ENCODE results near the gene PLAAT3.
A peak's percentile ranks its signal among the peaks of the same experiment; 100 is the strongest.
"Not testable (repeated sequence)": the region's sequence is repeated elsewhere in the genome, so short reads cannot be mapped to it uniquely, and the experiment has no call there.

PLAAT3 gene

GRCh38 chr11:63614136-63614671 is at the start of gene PLAAT3:
Gene PLAAT3 (minus strand): TSS chr11:63614433. CDS start chr11:63614014, 419 bp downstream.
- peak; percentile 84 for DNase-seq (ENCODE audit: low spot score)

DNA sequence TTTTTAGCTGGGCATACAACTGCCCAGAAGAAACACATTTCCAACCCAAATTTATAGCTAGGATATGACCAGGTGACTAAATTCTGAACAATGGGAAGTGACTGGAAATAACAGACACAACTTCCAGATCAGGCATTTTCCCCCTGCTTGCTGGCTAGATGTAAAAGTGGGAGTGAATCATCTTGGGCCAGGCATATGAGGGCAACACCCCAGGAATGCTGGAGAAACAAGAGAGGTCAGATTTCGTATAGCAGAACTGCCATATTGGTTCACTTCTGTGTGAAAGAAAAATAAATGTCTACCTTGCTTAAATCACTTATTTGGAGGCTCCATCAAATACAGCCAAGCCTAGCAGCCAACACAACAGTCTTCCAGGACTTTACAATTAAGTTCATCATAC is 49.6 kb upstream of the PLAAT3 start:
- DNase-seq (ENCODE audit: low spot score) = no peak

GRCh38 chr11:63660972-63661371 is 46.7 kb upstream of the PLAAT3 start:
- no peak for DNase-seq (ENCODE audit: low spot score)

DNA sequence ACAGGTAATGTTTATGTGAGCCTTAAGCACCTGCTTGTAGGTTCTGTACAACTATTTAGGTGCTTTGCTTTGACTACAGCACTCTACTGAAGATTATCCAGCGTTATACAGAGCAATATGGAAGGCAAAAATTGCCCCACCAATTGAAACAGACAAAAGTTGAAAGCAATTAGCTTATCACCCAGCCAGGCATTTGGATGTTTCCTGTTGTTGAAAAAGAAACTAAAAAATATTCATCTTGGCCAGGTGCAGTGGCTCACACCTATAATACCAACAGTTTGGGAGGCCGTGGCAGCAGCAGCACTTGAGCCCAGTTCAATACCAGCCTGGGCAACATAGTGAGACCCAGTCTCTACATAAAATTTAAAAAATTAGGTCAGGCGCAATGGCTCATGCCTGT is 38.4 kb upstream of the PLAAT3 start:
- no peak for DNase-seq (ENCODE audit: low spot score)

- no peak for DNase-seq (ENCODE audit: low spot score)
Observed at GRCh38 chr11:63643205-63643604, 29.0 kb upstream of the PLAAT3 start.

DNA sequence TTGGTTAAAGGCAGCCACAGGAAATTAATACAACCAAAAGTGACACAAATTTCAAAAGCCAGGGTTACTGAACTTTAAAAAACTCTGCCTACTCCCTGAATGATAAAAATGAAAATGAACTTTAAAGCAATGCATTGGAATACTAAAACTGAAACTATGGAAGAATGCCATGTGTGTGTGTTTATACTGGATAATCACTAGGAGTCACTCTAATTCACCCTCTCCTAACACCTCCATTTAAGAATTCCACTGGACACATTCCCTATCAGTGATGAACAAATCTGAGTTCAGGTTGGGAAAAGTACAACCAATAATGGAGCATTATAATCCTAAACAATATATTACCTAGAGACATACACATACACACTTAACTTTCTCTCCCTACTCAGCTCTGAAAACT is 27.5 kb upstream of the PLAAT3 start:
- DNase-seq (ENCODE audit: low spot score) = no peak

DNA sequence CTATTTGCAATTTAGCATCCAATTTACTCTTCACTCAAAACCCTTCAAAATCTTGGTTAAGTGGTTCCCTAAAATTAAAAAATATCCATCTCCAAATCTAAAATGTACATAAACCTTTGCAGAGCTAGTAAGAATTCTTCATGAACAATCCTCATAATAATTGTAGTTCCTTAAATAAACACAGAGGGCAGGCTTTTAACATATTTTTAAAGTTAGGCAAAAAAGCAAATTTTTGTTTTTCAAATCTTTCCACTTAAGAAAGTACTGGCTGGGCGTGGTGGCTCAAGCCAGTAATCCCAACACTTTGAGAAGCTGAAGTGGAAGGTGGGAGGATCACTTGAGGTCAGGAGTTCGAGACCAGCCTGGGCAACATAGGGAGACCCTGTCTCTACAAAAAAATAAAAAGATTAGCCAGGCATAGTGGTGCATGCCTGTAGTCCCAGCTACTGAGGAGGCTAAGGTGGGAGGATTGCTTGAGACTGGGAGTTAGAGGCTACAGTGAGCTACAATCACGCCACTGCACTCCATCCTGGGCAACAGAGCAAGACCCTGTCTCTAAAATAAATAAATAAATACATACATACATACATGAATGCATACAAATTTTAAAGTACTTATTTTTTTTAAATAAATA is 25.1 kb upstream of the PLAAT3 start:
- peak; percentile 41 for DNase-seq (ENCODE audit: low spot score)

DNA sequence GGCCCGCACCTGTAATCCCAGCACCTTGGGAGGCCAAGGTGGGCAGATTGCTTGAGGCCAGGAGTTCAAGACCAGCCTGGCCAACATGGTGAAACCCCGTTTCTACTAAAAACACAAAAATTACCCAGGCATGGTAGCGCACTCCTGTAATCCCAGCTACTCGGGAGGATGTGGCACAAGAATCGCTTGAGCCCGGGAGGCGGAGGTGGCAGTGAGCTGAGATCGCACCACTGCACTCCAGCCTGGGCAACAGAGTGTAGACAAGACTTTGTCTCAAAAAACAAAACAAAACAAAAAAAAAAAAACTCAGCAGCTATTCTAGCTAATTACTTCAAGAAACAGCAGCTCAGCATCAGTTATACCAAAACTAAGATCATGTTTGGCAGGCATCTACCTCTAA is 24.2 kb upstream of the PLAAT3 start:
- not testable (repeated sequence) for DNase-seq (ENCODE audit: low spot score)

DNA sequence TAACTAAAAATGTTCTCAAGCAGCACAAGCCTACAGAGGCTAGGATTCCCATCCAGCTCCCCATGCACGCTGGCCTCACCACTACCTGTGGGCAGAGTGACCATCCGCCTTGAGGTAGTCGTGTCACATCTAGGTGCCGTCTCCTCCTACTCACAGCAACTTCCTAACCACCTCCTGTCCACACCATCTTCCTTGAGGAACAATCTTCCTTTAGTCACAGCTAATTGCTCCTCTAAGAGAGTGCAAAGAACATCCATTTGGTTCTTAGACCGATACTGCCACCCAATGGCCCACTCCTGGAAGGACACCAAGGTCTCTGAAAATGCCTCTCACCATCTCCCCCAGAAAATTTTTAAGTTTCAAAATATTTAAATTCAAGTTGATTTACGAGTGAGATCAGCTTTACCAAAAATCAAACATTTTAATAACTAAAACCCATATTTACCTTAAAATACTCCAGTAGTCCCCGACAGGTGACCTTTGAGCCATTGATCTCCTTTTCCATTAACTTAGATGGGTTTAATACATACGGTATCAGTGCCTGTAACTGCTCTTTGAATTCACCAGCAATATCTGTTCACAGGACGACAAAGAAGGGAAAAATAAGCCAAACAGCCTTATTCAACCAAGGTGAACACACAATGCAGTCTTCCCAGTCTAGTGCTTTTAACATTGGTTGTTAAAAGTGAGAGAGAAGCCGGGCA is 21.7 kb upstream of the PLAAT3 start:
- DNase-seq (ENCODE audit: low spot score) = peak; percentile 71

DNA sequence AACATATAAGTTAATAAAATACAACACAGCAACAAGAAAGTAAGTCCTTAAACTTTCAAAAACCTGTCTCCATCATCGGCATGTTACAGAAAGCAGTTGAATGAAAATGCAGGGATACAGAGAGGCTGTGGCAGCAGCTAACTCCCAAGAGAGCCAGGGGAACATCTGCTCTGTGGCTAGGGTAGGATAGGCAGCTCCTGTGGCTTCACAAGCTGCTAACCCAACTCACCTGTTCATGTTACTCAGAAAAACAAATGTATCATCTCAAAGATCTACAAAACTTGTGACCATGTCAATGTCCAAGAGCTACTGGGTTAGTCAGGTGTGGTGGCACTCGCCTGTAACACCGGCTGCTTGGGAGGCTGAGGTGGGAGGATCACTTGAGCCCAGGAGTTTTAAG is 15.2 kb upstream of the PLAAT3 start:
- DNase-seq (ENCODE audit: low spot score) = no peak

GRCh38 chr11:63623513-63624140 is 9.4 kb upstream of the PLAAT3 start:
- no peak for DNase-seq (ENCODE audit: low spot score)

DNA sequence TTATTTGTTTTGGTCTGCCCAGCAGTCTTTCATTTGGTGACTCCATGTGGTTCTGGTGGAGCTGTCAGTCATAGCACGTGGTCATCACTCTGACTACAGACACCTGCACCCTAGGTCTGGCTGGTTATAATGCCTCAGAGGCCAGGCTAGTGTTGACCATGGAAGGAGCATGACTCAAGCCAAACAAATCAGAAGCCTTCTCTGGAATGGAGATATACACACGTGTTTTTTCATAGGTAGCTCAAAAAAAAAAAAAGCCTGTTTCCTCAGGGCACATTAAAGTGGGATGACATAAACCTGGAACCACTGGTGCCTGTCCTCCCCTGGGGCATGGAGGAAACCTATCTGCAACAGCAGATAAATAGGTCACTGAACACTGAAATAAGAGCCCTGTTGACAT is 8.1 kb upstream of the PLAAT3 start:
- no peak for DNase-seq (ENCODE audit: low spot score)

- DNase-seq (ENCODE audit: low spot score) = no peak
Observed at GRCh38 chr11:63621071-63621470, 6.8 kb upstream of the PLAAT3 start.

GRCh38 chr11:63619967-63620366 is 5.7 kb upstream of the PLAAT3 start:
- DNase-seq (ENCODE audit: low spot score) = no peak

DNA sequence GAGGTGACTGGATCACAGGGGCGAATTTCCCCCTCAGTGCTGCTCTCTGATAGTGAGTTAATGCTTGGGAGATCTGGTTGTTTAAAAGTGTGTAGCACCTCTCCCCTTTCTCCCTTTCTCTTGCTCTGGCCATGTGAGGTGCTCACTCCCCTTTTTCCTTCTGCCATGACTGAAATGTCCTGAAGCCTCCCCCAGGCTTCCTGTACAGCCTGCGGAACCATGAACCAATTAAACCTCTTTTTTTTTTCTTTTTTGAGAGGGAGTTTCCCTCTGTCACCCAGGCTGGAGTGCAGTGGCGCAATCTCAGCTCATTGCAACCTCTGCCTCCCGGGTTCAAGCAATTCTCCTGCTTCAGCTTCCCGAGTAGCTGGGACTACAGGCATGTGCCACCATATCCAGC is 3.5 kb upstream of the PLAAT3 start:
- not testable (repeated sequence) for DNase-seq (ENCODE audit: low spot score)

- no peak for DNase-seq (ENCODE audit: low spot score)
Observed at GRCh38 chr11:63616953-63617352, 2.7 kb upstream of the PLAAT3 start.

DNA sequence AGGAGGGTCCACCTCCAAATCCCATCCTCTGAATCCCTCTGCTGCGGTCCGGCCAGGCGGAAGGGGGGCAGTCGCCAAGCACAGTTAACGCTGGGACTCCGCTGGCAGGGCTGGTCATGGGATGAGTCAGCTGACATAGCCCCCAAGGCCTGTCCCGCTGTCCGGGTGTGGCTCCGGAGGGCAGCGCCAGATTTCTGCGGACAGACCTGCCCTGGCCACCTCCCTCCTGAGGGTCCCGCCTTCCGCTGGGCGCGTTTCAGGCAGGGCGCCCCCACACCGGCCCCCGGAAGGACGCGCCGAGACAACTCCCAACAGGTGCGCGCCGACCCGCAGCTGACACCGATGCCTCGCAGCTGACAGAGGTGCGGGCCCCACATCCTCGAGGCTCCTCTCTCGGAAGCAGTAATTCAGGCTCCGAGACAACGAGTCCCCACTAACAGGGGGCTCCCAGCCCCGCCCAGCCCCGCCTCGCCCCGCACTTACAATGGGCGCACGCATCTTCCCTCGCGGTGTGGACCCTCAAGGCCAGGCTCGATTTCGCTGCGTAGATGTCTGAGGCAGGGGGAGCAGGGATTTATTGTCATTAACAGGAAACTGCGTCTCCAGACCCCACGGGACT is 607 bp downstream of the PLAAT3 start:
- peak; percentile 37 for DNase-seq (ENCODE audit: low spot score)

- DNase-seq (ENCODE audit: low spot score) = no peak
Observed at GRCh38 chr11:63612181-63612580, 2.1 kb downstream of the PLAAT3 start.

DNA sequence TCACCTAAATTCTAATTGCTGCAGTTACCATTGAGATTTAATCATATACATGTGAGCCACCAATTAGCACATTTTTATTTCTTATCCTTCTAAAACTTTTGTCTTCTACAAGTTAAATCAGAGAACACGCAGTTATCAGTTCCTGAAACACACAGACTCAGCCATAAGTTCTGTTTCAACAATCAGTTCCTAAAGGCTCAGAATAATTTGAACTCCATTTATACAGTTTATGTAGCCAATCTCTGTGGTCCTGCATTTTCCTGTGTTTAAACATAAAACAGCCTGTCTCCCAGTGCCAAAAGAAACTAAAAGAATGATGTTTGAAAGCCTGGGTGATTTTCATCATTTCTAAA is 2.9 kb downstream of the PLAAT3 start:
- no peak for DNase-seq (ENCODE audit: low spot score)

DNA sequence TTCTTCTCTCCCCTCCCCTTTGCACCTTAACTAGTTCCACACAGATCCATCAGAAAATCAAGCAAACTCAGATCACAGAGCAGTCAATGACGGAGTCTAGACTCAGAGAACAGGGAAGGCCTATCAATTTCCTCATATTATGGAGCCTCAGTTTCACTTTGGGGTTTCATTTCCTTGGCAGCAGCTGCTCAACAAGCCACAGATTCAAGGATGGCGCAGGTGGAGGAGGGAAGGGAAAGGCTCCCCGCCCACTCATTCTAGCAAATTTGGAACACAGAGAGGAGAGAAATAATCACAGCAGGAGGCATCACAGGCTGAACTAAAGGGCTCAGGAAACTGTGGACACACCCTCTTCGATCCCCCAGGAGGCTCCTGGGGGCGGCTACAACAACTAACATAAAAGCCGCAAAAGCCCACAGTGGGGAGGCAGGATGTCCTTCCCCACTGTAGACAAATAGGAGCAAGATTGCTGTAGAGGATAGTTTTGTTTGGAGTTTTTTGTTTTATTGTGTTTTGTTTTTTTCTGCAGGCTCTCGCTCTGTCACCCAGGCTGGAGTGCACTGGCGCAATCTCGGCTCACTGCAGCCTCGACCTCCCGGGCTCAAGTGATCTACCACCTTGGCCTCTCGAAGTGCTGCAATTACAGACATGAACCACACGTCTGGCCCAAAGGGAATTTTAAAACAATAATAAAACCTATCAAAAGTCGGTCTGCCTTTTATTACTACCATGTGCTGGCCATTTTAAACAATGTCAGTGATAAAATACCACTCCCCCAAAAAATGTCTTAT is 3.4 kb downstream of the PLAAT3 start:
- peak; percentile 25 for DNase-seq (ENCODE audit: low spot score)

DNA sequence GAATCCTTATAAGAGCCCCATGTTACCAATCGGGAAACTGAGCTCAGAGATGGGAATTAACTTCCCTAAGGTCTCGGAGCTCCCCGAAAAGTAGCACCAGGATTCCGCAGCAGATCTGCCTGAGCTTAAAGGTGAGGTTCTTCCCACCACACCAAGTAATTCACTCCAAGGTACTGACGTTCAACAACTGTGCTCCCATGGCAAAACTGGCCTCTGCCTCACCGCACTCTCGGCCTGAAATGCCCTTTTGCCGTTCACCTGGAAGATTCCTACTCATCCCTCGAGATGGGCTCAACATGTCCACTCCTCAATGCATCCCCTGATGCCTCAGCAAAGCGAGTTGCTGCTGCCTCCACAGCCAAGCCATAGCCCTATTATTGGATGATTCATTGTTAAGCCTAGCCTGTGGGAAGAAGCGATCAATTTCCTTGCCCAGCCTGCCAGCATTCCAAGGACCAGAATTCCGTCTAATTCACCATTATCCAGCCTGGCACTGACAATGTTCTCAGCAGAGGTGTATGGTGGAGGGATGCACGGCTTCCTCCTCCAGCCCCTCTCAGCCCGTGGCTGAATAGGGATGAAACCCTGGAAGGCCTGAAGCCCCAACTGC is 4.2 kb downstream of the PLAAT3 start:
- DNase-seq (ENCODE audit: low spot score) = no peak

DNA sequence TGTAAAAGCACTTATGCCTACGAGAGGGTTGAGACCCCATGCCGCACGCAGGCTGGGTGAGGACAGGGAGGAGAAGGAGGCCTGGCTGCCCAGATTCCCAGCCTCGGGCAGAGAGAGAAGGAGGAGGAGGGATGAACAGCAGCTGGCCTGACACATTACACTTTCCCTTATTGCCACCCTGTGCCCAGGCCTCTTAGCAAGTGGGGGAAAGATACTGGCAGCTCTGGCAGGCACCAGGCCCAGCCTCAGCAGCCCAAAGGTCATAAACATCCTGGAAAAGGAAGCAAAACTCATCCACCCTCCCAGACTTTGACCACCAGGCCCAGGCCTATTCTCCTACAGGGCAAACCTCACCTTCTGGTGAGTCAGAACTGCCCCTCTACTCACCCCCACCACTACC is 4.7 kb downstream of the PLAAT3 start:
- DNase-seq (ENCODE audit: low spot score) = peak; percentile 54
